PFSK-1 (cell line): ENCODE results near the gene SLC4A8. TPM values are rescaled to one million over a fixed set of nuclear protein-coding genes. Genes with fewer than 3 reads are reported as not detected.

Experiments
- FOXP2 ChIP-seq: optimal IDR thresholded peaks from 2 replicates; pipeline ENCODE3; 2011; ENCODE audit warnings: borderline replicate concordance, control low read depth, inconsistent platforms; ENCODE audit not compliant: insufficient read depth; ENCODE audit errors: extremely low read length, extremely low read depth
- POLR2AphosphoS5 ChIP-seq: IDR thresholded peaks from 2 replicates; pipeline ENCODE4 v1.6.1; 2012; ENCODE audit warnings: low read depth, mild to moderate bottlenecking, control low read depth, low read length, moderate library complexity
- SIN3A ChIP-seq: IDR thresholded peaks from 2 replicates; pipeline ENCODE4 v1.6.1; 2012; ENCODE audit warnings: mild to moderate bottlenecking, low read length, moderate library complexity, borderline replicate concordance; ENCODE audit not compliant: insufficient read depth
- TAF1 ChIP-seq: IDR thresholded peaks from 2 replicates; pipeline ENCODE4 v1.6.1; 2012; ENCODE audit warnings: low read length, control low read depth, borderline replicate concordance; ENCODE audit not compliant: insufficient read depth
- polyA plus RNA-seq: library from polyadenylated mRNA; unstranded; fragments of >200 nt; gene quantifications from one replicate; pipeline ENCODE4 v1.2.1, GENCODE V29; 2012; ENCODE audit warnings: low read depth, missing spikeins; ENCODE audit not compliant: insufficient read length
- TF ChIP-seq, protein P1 (sequence below), 2 experiments: IDR thresholded peaks; 2 replicates each; pipeline versions ENCODE4 v1.6.1 to v1.8.0; 2011 to 2012; ENCODE audit warnings: low read depth in 2 of 2, low read length in 2 of 2, control low read depth in 1 of 2, inconsistent platforms in 1 of 2, mild to moderate bottlenecking in 1 of 2, moderate library complexity in 1 of 2; ENCODE audit not compliant: insufficient read depth in 1 of 2

Gene SLC4A8
- polyA plus RNA-seq, result 0.98 TPM

DNA sequence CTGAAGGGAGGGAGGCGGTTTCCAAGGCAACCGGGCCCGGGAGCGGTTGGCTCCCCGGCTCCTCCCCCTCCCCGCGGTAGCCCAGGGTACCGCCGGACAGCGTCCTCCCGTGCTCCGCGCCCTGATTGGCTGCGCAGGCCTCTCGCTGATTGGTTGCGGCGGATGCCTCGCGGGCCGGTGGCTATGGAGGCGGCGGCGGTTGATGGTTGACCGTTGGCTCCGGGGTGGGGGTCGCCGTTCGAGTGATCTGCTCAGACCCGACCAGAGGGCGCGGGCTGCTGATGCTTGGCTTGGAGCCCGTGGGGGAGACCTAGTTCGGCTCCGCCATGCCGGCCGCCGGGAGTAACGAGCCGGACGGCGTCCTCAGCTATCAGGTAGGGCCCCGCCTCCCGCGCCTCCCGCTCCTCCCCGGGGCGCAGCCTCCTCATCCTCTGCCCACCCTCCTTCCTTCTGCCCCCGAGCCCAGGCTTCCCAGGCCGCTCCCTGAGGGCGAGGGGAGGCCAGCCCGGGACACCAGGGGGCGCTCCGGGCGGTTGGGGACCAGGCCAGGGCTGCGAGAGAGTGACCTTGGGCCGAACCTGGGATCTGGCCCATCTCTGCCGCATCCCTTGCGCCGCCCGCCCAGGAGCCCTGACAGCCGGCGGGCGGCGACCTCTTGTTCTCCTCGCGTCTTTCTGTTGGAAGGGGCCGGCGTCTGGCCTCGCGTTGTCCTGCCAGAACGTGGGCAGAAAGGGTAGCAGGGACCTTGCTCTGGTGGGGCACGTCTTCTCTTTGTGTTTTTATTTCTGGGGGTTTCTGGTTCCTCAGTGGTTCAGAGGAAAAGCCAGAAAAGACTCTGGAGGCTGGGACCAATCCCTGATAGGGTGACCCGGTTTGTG, at the start of gene SLC4A8:
TSS of gene SLC4A8 (plus strand) at position 170 of the 878 bp plus-strand sequence. CDS start at position 327, 157 bp downstream.
- TF ChIP-seq TAF1 (no peak), POLR2AphosphoS5 (no peak), FOXP2 (peak; percentile 17)
- TF ChIP-seq, protein P1, sequence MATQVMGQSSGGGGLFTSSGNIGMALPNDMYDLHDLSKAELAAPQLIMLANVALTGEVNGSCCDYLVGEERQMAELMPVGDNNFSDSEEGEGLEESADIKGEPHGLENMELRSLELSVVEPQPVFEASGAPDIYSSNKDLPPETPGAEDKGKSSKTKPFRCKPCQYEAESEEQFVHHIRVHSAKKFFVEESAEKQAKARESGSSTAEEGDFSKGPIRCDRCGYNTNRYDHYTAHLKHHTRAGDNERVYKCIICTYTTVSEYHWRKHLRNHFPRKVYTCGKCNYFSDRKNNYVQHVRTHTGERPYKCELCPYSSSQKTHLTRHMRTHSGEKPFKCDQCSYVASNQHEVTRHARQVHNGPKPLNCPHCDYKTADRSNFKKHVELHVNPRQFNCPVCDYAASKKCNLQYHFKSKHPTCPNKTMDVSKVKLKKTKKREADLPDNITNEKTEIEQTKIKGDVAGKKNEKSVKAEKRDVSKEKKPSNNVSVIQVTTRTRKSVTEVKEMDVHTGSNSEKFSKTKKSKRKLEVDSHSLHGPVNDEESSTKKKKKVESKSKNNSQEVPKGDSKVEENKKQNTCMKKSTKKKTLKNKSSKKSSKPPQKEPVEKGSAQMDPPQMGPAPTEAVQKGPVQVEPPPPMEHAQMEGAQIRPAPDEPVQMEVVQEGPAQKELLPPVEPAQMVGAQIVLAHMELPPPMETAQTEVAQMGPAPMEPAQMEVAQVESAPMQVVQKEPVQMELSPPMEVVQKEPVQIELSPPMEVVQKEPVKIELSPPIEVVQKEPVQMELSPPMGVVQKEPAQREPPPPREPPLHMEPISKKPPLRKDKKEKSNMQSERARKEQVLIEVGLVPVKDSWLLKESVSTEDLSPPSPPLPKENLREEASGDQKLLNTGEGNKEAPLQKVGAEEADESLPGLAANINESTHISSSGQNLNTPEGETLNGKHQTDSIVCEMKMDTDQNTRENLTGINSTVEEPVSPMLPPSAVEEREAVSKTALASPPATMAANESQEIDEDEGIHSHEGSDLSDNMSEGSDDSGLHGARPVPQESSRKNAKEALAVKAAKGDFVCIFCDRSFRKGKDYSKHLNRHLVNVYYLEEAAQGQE (IDR thresholded peaks at IDR 0.05; ENCODE audit: insufficient read depth in 1 of 2, low read depth in 2 of 2, low read length in 2 of 2), result no peak

DNA sequence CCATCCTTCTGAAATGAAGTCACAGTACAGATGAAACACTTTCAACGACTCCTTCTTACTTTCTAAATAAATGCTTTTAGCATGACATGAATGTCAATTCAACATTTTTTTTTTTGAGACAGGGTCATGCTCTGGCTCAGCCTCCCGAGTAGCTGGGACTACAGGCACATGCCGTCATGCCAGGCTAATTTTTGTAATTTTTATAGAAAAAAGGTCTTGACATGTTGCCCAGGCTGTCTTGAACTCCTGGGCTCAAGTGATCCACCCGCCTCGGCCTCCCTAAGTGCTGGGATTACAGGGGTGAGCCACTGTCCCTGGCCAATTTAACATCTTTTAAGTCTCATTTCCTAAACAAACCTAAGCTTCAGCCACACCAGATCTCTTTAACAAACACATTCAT, 49.8 kb upstream of the SLC4A8 start:
- TF ChIP-seq FOXP2 (no peak), POLR2AphosphoS5 (no peak), SIN3A (no peak), TAF1 (no peak)
- TF ChIP-seq, protein P1 (IDR thresholded peaks at IDR 0.05; ENCODE audit: insufficient read depth in 1 of 2, low read depth in 2 of 2, low read length in 2 of 2), result no peak

DNA sequence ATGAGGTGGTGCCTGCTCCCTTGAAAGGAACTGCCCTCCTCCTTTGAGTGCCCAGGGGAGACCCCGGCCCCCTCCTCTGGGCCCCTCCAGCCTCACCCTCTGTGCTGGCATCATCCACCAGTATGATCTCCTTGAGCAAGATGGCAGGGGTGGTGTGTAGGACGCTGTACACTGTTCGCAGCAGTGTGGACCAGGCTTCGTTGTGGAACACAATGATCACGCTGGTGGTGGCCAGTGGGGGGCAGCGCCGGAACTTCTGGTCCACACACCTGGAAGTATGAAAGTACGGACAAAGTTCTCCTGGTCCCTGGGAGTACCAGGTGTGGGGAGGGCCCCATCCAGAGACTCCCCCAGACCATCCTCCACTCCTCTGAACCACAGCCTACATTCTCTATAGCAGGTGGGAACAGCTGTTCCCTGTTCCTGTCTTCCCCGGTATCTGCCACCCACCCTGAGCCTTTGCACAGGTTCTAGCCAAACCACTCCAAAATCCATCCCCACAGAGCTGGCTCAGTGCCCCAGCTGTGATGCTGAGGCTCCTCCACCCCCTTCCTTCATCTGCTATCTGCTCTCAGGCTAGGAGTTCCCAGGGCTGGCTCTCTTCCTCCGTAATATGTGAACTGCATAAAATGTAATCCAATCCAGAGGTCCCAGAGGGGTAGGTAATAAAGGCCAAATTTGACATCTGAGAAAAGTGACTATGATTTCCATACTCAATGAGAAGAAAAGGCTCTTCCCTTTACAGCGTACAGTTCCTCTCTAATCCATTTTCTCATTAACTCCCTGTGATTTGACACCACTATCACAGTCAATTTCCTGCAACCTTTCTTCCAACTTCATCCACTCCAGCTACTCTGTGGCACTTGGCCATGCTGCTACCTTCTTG, 47.3 kb upstream of the SLC4A8 start:
- TF ChIP-seq POLR2AphosphoS5, result no peak
- TF ChIP-seq, protein P1 (IDR thresholded peaks at IDR 0.05; ENCODE audit: insufficient read depth in 1 of 2, low read depth in 2 of 2, low read length in 2 of 2), result peak in 1 of 2 experiments; percentile 11; a peak in 1 of 4 replicates

DNA sequence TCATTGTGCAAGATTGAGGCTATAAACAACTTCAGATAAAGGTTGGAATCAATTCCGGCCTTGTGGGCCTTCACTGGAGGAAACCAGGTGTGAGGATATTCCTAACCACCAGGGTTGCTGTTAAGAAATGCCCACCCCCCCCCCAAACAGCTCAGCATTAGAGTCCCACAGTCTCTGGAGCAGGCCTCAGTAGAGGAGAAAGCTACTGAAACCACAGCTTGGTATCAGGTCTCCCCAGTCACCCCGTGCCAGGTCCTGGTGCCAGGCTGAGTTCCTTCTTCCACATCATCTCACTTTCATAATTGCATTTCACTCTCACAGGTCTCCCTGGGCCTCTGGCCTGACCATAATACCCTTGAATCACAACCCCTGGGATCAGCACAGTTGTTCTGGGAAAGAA, 45.9 kb upstream of the SLC4A8 start:
- TF ChIP-seq FOXP2, result no peak
- TF ChIP-seq, protein P1 (IDR thresholded peaks at IDR 0.05; ENCODE audit: insufficient read depth in 1 of 2, low read depth in 2 of 2, low read length in 2 of 2), result no peak
- no peak for TF ChIP-seq TAF1
- TF ChIP-seq POLR2AphosphoS5, result no peak
- TF ChIP-seq SIN3A, result no peak
